ENCODE results near the gene ZBTB20.

Gene ZBTB20

DNA sequence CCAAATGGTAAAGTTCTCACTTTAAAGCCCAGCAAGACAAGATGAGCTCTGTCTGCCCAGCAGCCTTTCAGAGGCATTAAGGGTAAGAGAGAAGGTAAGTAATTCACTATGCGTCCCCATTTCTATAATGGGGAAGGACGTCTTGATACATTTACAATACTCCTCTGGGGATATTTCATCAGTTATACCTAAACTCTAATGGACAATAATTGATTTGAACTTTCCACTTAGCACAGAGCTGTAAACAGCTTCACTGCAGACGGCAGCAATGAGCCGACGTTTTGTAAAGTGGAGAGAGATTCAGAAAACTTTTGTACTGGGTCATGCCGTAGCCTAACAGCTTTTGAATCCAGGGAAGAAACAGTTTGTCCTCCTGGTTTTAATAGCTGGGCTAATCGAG is 725.9 kb downstream of the ZBTB20 start:
- DNase-seq = no peak

DNA sequence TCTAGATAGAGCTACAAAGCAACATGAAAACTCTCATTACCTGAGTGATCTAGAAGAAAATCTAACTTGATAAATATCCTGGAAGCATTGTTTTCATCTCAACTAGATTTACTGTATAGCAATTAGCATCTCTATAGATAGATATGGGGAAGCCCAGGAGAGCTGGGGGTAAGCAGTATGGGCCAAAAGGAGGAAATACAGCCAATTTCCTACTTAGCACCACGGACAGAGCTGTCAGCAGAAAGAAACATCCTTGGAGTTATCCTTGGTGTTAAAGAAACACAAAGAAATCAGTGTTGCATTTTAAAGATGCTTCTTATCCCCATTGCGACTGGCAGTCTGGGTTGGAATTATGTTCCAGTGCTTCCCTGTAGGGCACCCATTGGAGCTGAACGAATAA is 727.0 kb downstream of the ZBTB20 start:
- DNase-seq = no peak

DNA sequence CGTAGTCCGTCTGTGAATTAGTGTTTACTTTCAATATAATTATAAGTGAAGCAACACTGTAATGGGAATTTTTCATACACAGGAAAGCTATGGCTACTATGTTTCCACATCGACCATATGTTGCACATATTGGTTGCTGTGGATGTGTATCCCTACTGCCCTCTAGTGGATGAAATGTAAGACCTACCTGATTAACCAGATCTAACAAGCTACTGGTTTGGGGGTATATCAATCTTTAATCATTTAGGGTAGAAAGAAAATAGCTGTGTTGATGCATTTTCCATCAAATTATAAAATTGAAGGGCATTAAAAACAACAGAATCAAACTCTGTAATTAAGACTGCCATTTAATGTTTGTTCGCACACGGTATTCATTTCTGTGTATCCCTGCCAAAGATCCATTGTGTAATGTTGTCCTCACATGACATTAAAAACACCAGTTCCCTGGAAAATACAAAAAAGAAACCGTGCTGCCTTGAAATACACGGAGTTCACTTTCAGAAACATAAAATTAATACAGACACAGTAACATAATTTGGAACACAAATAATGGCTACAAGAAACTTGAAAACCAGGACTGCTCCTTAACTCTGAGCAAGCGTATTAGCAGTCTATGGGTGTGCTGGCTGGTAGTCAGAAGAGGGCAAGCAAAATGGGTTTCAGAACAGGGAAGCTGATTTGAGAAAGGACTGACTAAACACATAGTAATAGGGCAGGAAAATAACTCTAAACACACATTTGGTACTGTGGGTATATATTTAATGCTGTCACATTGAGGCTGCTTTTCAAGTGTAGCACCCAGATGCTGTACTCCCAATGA is 728.2 kb downstream of the ZBTB20 start:
- DNase-seq = no peak

DNA sequence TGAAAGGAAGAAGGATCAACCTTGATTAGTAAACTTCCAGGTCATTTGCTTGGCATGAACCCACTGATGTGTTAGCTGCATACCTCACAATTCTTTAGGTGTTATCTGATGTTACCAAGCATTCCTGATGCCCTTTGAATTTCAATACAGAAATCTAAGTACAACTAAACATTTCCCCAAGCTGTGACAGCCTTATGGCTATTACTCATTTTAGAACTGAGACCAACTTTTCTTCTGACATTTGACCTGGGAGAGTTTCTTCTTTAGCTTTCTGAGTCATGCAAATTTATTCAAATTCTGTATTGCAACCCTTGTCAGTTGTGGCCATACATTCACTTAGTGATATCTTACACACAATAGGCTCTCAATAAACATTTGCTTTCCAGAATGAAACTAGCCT is 729.0 kb downstream of the ZBTB20 start:
- no peak for DNase-seq

DNA sequence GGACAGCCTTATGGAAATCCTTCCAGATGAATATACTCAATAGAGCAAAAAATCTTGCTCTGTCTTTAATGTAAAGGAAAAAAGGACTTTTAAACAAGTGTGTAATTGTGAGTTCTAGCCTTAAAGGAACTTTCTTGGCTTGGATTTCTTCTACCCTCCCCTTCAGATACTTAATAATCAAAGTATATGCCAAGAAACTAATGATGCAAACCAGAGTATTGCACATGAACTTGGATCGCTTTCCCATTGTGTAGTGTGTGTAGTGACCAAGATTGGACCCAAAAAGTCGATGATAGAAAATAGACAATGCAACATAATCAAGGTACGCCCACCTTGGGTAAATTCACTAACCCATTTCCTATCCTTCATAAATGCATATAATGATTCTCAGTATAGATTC is 729.4 kb downstream of the ZBTB20 start:
- DNase-seq = no peak

DNA sequence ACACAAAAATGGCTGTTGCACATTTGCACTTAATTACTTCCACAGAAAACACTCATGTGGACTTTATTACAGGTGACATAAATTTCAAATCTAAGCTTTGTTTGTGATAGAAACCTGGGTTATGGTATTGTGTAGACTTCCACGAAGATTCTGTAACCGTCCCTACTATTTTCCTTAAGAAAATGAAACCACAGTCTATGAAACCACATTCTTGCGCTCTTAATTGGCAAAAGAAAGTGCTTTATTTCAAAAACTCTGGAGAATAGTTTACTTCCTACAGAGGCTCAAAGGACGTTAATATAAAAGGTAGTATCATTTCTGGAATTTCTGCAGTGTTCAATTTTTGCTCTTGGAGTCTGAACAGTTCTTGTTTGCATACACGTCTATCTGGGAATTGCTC is 729.8 kb downstream of the ZBTB20 start:
- no peak for DNase-seq

DNA sequence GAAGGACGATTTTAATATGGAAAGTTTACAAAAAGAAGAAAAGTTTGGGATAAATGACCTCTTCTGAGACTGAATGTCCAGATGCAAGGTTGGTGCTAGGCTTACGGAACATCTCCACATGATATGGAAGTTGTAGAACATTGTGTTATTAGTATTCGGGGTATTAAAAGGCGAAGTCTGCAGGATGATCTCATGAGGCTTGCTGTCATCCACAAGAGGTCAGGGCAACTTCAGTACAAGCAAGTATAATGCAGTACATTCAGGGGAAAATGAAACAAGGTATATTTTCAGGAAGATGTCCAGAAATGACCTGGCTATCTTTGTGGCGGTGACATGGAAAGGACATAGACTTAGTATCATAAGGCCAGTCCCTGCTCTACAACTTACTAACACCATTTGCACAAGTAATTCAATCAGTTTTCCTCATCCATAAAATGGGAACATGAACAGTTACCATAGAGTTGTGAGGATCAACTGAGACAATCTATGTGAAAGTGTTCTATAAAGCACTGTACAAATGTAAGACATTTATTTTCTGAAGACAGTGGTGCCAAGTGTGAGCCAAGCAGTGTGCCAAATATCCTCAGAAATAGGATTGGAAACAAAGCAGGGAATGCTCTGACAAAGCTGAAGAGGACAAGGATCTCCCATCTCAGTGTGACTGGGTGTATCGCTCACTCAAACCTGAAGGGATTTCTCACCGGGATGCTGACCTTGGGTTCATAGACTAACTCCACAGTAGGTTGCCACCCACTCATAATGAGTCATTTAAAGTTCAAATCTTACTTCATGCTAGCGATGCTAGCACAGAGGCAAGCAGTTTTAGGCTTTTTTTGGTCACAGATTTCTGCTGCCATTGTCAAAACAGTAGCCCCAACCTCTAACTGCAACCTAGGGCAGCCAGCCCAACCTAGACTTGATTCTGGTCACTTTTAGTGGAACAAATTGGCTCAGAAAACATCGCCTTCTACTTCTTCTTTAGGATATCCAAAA is 735.0 kb downstream of the ZBTB20 start:
- no peak for DNase-seq

DNA sequence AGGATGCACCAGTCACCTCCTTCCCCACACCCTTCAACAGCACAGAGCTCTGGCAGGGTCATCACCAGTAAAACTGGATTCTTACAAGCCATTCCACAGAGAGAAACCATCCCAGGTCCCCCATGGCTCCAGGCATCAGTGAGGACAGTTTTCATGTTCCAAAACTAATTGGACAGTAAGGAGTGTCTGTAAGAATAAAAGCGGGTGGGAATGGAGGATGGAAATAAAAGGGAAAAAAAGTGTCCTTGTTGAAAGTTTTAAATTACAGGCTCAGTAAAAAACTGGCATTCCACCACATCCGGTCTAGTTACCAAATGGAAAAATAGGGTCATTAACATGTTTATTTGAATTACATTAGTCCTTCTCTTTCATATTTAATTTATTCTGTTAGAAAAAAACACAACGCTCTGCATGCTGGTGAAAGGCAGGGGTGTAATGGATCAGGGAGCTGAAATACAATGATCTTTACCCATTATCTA is 735.9 kb downstream of the ZBTB20 start:
- DNase-seq = no peak

DNA sequence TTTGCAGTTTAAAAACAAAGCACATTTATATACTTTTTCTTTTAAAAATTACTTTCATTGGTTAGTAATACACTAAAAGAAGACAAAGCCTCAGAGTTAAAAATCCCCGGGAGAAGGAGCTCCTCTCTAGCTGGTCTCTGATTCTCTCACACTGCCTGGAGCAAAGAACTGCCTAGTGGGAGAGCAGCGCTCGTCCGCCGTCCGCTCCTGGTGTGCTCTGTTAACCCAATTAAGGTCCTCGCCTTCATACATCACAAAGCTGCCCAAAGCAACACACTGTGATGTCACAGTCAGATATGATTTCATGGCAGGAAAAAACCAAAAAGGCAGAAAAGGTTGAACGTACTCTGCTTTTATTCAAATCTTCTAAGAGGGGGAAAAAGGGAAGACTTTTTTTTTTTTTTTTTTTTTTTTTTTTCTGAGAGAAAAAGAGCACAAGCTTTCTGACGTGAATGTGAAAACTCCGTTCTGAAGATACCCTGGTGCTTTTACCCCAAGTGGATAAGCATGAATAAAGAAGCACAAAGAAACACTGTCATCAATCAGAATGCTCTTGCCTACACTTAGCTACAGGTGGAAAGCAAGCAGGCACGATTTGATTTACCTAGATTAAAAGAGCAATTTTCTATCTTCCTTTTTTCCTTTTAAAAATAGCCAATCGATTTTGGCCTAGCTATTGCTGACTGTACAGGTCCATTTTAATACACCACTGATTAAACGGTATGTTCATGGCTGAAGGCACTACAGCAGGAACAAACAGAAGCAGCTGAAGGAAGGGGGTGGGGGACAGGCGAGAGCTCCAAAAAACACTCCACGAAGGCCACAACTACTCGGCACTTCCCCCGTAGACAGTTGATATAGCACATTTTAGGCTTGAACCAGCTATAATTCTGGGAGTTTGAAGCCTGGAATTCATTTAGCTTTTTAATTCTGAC is 738.1 kb downstream of the ZBTB20 start:
- no peak for DNase-seq

DNA sequence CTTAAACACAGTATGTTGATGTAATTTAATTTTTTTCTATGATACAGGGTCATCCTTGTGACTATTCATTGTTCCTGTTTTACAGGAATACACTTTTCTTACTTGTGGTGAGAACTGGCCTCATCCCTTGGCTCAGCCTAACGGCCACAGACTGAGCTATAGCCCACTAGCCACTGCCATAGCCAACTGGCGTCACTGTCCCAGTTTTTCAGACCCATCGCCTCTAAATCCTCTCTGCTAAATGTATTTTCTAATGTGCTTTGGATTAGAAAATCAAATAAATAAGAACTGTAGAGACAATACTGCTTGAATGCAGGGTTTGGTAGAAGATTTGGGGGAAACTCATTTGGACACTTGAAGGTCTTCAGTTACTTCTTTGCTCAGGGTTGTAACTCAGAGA is 740.2 kb downstream of the ZBTB20 start:
- DNase-seq = no peak

DNA sequence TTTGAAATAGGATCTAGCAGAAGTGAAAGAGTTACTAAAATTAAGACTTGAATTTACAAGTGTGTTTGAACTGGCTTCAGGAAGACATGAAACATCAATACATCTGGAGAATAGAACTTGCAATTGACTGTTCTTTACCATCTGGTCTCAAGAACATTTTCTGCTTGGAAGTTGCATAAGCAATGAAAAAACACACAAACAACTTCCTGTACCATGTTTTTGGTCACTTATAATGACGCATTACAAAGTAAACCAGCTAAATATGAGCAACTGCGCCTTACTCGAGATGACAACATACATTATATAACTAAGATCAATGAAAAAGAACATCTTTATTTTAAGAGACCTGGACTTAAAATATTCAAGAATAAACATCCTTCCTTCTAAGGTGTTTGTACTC is 740.8 kb downstream of the ZBTB20 start:
- DNase-seq = no peak

DNA sequence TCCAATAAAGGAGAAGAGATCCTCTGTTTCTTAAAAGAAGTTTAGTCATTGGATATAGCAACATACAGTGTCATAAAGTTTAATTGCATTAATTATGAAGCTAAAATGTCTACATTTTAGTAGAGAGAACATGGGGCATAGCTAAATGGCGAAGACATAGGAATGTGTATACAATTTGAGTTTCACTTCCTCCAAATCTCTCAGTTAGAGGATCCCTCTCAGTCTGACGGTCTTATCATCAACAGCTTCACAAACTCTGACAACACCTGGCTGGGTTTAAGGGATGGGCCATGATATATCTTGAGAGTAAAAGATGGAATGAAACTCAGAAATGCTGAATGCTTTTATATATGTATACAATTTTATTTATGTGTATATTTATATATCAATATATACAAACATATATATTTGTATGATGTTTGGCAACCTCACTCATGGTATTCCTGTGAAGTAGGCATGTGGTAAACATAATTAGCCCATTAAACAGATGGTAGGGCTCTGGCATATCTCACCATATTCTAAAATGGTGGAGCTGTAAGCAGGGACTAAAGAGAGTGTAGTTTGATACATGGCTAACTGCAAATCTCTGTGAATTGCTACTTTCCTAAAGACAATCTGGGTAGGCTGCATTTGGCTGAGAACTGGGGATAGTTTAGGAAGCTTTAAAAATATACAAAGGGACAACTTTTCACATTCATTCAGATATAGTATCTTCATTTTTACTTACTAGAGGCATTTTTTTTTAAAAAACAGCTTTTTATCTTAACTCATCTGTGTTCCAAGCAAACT is 741.7 kb downstream of the ZBTB20 start:
- no peak for DNase-seq

DNA sequence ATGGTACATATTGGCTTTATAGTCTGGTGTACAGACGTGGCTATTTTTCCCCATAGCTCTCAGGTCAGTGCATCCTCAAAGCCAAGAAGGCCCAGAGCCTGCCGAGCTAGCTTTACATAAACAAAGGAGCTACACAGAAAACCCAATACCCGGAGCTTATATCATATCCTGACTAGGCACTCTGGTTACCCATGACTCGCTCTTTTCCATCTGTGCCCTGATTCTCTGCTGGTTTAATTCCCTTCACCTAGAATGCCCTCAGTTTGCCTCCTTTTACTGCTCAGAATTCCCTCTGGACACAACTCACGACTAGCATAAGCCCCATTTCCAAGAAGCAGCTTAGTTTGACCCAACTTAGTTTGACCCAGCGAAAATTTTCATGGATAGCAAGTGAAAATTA is 742.5 kb downstream of the ZBTB20 start:
- DNase-seq = no peak

DNA sequence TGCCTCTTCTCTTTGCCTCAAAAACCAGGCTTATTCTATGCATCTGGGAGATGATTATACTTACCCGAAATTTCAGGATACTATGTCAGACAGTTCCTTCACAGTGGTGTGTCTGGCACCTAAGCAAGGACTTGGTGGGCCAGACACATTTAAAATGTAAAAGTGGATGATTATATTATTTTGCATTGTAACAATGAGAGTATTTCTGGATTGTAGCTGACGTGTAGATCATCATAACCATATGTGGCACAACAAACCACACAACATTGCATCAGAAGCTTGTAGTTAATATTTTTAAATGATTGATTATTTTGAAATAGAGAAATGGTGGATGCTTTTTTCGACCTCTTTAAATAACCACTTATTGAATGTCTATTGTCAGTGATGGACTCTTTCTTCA is 744.2 kb downstream of the ZBTB20 start:
- no peak for DNase-seq

DNA sequence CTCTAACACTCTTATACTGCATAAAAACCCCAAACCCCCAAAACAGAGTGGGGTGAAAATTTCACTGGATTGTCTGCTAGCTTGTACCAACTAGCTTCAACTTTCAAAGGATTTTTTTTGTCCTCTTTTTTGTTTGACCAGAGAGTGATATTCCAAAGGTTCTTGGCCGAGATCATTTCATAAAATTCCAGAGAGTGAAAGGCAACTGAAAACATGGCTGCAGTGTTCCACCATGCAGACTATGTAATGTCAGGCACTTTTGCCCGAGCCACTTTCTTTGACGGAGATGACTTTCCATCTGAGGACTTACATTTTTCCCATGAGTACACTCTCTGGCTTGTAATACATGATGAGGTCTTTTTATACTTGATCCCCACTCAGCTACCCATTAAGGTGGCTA is 745.7 kb downstream of the ZBTB20 start:
- no peak for DNase-seq

DNA sequence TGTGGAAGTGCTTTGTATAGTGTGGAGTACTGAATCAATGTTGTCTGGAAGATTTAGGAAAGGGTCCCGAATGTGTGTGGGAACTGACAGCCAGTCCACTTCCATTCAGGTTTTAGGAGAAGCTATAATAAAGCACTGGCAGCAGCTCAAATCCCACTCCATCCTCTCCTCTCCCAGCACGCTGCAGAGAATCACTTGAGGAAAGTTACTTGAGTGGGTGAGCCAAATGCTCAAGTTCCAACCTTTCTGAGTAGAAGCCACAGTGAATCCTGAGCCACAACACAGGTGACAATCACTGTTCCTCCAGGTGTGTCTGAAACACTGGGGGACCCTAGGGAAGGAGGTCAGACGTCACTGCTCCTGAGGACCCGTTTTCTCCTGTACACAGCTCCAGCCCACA is 746.7 kb downstream of the ZBTB20 start:
- DNase-seq = no peak

DNA sequence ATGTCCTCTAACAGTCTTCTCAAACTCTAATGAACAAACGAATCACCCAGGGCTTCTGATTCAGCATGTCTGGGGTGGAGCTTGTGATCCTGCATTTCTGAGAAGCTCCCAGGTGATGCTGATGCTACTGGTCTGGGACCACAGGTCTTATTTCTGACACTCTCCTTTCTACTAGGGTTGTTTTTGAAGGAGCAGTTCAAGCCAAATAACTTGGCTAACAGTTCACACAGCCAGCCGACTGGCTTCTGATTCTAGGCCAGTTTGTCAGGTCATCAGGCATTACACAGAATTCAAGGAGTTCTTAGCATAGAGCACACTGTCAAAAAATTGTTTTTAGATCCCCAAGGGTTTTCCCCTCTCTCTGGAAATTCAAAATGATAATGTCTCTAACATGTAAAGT is 752.5 kb downstream of the ZBTB20 start:
- no peak for DNase-seq

DNA sequence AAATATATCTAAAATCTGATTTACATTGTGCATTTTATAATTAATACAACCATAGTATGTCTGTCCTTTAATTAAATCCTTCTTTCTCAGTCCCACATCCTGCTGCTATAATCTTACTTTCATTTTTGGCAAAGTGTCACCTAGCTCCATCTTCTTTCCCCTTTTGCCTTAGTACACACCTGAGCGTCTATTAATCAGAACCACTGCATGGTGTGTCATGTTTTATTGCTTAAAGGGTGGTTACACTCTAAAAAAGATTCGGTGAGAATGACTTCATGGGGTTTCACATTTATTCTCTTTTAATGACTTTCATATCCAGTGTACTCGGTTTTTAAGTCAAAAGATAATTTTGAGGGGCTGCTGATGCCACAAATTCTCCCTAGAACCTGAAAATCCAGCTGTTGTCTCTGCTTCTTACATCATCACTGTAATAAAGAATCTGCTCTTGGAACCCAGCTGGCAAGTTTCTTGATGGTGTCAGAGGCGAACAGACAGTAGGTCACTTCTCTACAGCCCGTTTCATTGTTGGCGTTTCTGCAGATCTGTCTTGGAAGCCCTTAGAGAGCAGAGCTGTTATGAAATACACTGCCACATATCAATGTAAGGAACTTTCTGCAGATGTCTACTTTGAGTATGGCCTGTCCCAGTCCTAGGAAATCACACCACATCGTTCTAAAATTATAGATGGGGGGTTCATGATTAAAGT is 753.6 kb downstream of the ZBTB20 start:
- DNase-seq = no peak

DNA sequence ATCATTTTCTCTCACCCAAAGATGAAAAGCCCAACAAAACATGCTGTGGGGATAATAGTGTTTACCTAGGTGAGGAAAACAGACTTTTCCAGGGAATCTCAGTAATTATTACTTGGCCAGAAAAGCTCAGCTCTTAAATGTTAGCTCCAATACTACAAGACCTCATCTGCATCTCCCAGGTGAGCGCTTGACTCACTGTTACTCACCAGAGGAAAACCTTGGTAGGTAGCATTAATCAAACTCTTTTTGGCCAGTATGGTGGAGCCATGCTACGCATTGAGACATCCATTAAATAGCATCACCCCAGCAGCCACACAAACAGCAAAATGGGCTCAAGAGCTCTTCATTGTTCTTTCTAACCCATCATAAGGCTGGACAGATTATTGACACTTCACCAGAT is 754.3 kb downstream of the ZBTB20 start:
- DNase-seq = no peak

DNA sequence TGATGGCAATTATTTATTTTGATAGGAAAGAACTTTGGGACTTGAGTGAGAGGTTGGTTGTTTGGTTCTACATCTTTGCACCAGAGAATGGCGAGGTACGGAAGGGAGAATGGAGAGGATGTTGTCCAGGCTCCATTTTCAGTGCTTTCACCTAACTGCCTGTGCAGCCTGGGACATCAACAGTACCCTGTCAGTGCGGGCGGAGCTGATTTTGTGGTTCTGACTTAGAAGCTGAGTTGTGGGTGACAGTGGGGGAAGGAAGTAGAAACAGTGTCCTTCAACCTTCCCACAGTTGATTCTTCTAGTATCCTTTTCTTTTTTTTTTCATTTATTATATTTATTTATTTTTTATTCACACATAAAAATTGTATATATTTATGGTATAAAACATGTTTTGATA is 757.9 kb downstream of the ZBTB20 start:
- DNase-seq = no peak

DNA sequence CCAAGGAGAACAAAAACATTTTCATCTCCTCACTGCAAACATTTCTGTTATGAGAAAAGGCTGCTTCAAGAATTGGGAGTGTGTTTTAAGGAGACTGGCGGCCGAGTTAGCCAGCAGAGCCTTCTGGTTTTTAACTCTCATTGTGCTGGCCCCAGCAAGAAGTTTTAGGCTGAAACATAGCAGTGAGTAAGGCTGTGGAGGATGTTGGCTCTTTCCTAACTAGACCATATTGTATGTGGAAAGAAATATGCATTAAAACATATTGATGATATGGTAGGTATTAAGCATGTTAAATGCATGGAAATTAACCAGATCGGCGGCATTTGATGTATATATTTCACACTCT is 762.6 kb downstream of the ZBTB20 start:
- DNase-seq = no peak

Measured in activated CD4-positive, alpha-beta T cell treated with anti-CD3 and anti-CD28 coated beads, Interleukin-2, amount 50 U/mL, for 4 hours (primary cell).